Measurements from ENCODE around the gene GTPBP8.

GTPBP8 gene

GRCh38 chr3:112990672-112991602, at the start of gene GTPBP8:
TSS of gene GTPBP8 (plus strand) at chr3:112990984. CDS start at chr3:112991000, 16 bp downstream.
- Histone ChIP-seq H3K4me3 (ENCODE audit: low read depth in 1 of 2, low read length in 2 of 2) (peak within 1 kb of the TSS; percentile 93 to 96), H3K9ac (ENCODE audit: low read depth in 1 of 2, low read length in 2 of 2) (peak within 1 kb of the TSS; percentile 84 to 96), H3K27me3 (ENCODE audit: control insufficient read depth in 1 of 2, insufficient read depth in 2 of 2, low read length in 2 of 2) (no peaks in the 10 kb centered on the region), H3K27ac (ENCODE audit: low read depth, low read length) (peak within 1 kb of the TSS; percentile 98), H3K4me1 (ENCODE audit: control insufficient read depth in 1 of 2, insufficient read depth in 2 of 2, low read length in 2 of 2) (peaks cover 10 to 15% of the 10 kb centered on the region in 2 donors), H3K9me3 (ENCODE audit: control insufficient read depth in 1 of 2, low read length in 2 of 2) (no peaks in the 10 kb centered on the region), H3K36me3 (ENCODE audit: control insufficient read depth in 1 of 2, insufficient read depth in 2 of 2, low read length in 2 of 2) (no peaks in the 10 kb centered on the region)

DNA sequence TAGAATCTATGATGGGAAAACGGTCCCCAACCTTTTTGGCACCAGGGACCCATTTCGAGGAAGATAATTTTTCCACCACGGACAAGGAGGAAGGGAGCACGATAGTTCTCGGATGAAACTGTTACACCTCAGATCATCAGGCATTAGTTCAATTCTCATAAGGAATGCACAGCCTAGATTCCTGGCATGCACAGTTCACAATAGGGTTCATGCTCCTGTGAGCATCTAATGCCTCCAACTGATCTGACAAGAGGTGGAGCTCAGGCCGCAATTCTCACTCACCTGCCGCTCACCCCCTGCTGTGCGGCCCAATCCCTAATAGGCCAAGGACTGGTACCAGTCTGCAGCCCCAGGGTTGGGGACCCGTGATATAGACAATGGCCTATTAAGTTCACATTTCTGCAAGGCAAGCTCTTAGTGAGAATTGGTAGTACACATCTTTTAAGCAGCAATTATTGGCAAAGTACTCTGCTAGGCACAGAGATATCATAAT, 42.4 kb upstream of the GTPBP8 start:
- Histone ChIP-seq H3K4me1 (ENCODE audit: control insufficient read depth in 1 of 2, insufficient read depth in 2 of 2, low read length in 2 of 2) (no peaks in the 10 kb centered on the region), H3K4me3 (ENCODE audit: low read depth in 1 of 2, low read length in 2 of 2) (no peak overlapping the region), H3K9me3 (ENCODE audit: control insufficient read depth in 1 of 2, low read length in 2 of 2) (peaks cover 0 to 4% of the 10 kb centered on the region in 2 donors), H3K36me3 (ENCODE audit: control insufficient read depth in 1 of 2, insufficient read depth in 2 of 2, low read length in 2 of 2) (no peaks in the 10 kb centered on the region), H3K27ac (ENCODE audit: low read depth, low read length) (no peak overlapping the region), H3K9ac (ENCODE audit: low read depth in 1 of 2, low read length in 2 of 2) (no peak overlapping the region), H3K27me3 (ENCODE audit: control insufficient read depth in 1 of 2, insufficient read depth in 2 of 2, low read length in 2 of 2) (no peaks in the 10 kb centered on the region)

DNA sequence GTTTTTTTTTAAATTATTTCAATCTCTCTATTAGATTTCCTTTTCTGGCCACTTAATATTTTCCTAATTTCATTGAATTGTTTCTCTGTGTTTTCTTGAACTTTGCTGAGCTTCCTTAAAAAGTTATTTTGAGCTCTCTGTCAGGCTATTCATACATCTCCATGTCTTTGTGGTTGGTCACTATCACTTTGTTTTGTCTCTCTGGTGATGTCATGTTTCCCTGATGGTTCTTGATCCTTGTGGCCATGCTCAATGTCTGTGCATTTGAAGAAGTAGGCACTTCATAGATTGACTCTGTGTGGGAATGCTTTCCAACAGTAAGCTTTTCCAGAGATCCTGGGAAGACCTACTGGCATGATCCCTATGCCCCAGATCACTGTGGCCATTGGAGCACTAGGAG, 34.4 kb upstream of the GTPBP8 start:
- Histone ChIP-seq H3K27me3 (ENCODE audit: control insufficient read depth in 1 of 2, insufficient read depth in 2 of 2, low read length in 2 of 2) (no peaks in the 10 kb centered on the region), H3K9ac (ENCODE audit: low read depth in 1 of 2, low read length in 2 of 2) (no peak overlapping the region), H3K9me3 (ENCODE audit: control insufficient read depth in 1 of 2, low read length in 2 of 2) (no peaks in the 10 kb centered on the region), H3K4me3 (ENCODE audit: low read depth in 1 of 2, low read length in 2 of 2) (no peak overlapping the region), H3K36me3 (ENCODE audit: control insufficient read depth in 1 of 2, insufficient read depth in 2 of 2, low read length in 2 of 2) (no peaks in the 10 kb centered on the region), H3K27ac (ENCODE audit: low read depth, low read length) (no peak overlapping the region), H3K4me1 (ENCODE audit: control insufficient read depth in 1 of 2, insufficient read depth in 2 of 2, low read length in 2 of 2) (no peaks in the 10 kb centered on the region)

DNA sequence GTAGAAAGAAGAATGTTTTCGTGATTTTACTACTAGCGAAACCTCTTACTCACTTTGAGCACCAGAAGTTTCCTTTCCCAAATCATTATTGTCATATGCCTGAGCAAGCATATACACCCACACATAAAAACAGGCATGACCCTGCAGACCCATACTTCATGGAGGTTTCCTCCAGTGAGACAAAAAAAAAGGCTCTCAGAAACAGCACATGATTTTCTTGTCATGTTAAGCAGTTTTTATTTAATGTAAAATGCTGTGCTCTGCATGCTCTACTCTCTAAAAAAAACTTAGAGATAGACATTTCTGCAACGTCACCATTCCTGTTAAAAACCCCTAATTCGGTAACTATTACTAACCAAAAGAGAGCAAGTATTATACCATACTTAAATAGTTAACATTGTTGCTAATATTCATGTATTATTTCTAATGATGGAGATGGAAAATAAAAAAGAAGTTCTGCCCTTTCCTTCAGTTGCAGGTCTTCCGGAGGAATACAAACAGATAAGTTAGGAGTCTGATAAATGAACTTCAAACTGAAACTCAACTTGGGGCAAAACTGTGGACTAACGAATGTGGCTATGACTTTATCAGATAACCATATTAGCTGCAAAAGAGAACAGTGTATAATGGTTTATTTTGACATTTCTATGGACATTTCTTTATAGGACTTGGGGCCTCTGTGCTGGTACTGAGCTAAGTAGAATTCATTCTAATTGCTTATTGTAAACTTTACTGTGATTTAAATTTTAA, 31.8 kb upstream of the GTPBP8 start:
- H3K4me3 ChIP-seq (ENCODE audit: low read depth in 1 of 2, low read length in 2 of 2), result peak overlapping the region; percentile 23 to 46
- peaks cover 0 to 2% of the 10 kb centered on the region in 2 donors for H3K9me3 ChIP-seq (ENCODE audit: control insufficient read depth in 1 of 2, low read length in 2 of 2)
- no peak overlapping the region for H3K27ac ChIP-seq (ENCODE audit: low read depth, low read length)
- H3K4me1 ChIP-seq (ENCODE audit: control insufficient read depth in 1 of 2, insufficient read depth in 2 of 2, low read length in 2 of 2), result no peaks in the 10 kb centered on the region
- no peaks in the 10 kb centered on the region for H3K27me3 ChIP-seq (ENCODE audit: control insufficient read depth in 1 of 2, insufficient read depth in 2 of 2, low read length in 2 of 2)
- no peak overlapping the region for H3K9ac ChIP-seq (ENCODE audit: low read depth in 1 of 2, low read length in 2 of 2)
- no peaks in the 10 kb centered on the region for H3K36me3 ChIP-seq (ENCODE audit: control insufficient read depth in 1 of 2, insufficient read depth in 2 of 2, low read length in 2 of 2)

DNA sequence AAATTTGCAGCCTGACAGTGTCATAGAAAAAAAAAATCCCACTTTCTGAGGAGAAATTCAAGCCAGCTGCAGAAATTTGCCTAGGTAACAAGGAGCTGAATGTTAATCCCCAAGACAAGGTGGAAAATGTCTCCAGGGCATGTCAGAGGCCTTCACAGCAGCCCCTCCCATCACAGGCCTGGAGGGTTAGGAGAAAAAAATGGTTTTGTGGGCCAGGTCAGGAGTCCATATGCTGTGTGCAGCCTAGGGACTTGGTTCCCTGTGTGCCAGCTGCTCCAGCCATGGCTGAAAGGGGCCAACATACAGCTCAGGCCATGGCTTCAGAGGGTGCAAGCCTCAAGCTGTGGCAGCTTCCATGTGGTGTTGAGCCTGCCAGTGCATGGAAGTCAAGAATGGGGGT, 27.1 kb upstream of the GTPBP8 start:
- H3K9ac ChIP-seq (ENCODE audit: low read depth in 1 of 2, low read length in 2 of 2), result no peak overlapping the region
- no peak overlapping the region for H3K27ac ChIP-seq (ENCODE audit: low read depth, low read length)
- no peaks in the 10 kb centered on the region for H3K4me1 ChIP-seq (ENCODE audit: control insufficient read depth in 1 of 2, insufficient read depth in 2 of 2, low read length in 2 of 2)
- no peaks in the 10 kb centered on the region for H3K36me3 ChIP-seq (ENCODE audit: control insufficient read depth in 1 of 2, insufficient read depth in 2 of 2, low read length in 2 of 2)
- peaks cover 0 to 2% of the 10 kb centered on the region in 2 donors for H3K9me3 ChIP-seq (ENCODE audit: control insufficient read depth in 1 of 2, low read length in 2 of 2)
- no peaks in the 10 kb centered on the region for H3K27me3 ChIP-seq (ENCODE audit: control insufficient read depth in 1 of 2, insufficient read depth in 2 of 2, low read length in 2 of 2)
- H3K4me3 ChIP-seq (ENCODE audit: low read depth in 1 of 2, low read length in 2 of 2), result no peak overlapping the region

- no peak overlapping the region for H3K9ac ChIP-seq (ENCODE audit: low read depth in 1 of 2, low read length in 2 of 2)
- peaks cover 0 to 2% of the 10 kb centered on the region in 2 donors for H3K9me3 ChIP-seq (ENCODE audit: control insufficient read depth in 1 of 2, low read length in 2 of 2)
- no peaks in the 10 kb centered on the region for H3K27me3 ChIP-seq (ENCODE audit: control insufficient read depth in 1 of 2, insufficient read depth in 2 of 2, low read length in 2 of 2)
- H3K4me3 ChIP-seq (ENCODE audit: low read depth in 1 of 2, low read length in 2 of 2), result no peak overlapping the region
- no peak overlapping the region for H3K27ac ChIP-seq (ENCODE audit: low read depth, low read length)
- H3K36me3 ChIP-seq (ENCODE audit: control insufficient read depth in 1 of 2, insufficient read depth in 2 of 2, low read length in 2 of 2), result no peaks in the 10 kb centered on the region
- no peaks in the 10 kb centered on the region for H3K4me1 ChIP-seq (ENCODE audit: control insufficient read depth in 1 of 2, insufficient read depth in 2 of 2, low read length in 2 of 2)
Measured at GRCh38 chr3:112965656-112966055, 25.1 kb upstream of the GTPBP8 start.

DNA sequence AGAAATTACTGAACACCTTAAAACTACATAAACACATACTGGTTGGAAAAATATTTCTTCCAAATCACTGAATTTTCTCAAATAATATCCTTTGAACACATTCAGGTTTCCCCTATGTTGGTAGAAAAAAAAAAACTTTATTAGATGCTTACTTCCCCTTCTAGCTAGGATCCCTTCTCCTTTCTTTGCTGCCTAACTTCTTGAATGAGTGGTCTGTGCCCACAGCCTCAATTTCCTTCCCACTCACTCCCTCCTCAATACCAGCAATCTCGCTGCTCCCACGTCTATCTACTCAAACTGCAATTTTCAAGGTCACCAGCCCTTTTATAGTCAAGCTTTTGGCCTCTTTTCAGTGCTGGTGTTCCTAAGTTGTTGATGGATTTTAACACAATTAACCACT, 24.2 kb upstream of the GTPBP8 start:
- Histone ChIP-seq H3K27ac (ENCODE audit: low read depth, low read length) (no peak overlapping the region), H3K4me1 (ENCODE audit: control insufficient read depth in 1 of 2, insufficient read depth in 2 of 2, low read length in 2 of 2) (no peaks in the 10 kb centered on the region), H3K4me3 (ENCODE audit: low read depth in 1 of 2, low read length in 2 of 2) (no peak overlapping the region), H3K27me3 (ENCODE audit: control insufficient read depth in 1 of 2, insufficient read depth in 2 of 2, low read length in 2 of 2) (no peaks in the 10 kb centered on the region), H3K9ac (ENCODE audit: low read depth in 1 of 2, low read length in 2 of 2) (no peak overlapping the region), H3K36me3 (ENCODE audit: control insufficient read depth in 1 of 2, insufficient read depth in 2 of 2, low read length in 2 of 2) (no peaks in the 10 kb centered on the region), H3K9me3 (ENCODE audit: control insufficient read depth in 1 of 2, low read length in 2 of 2) (peaks cover 0 to 2% of the 10 kb centered on the region in 2 donors)

DNA sequence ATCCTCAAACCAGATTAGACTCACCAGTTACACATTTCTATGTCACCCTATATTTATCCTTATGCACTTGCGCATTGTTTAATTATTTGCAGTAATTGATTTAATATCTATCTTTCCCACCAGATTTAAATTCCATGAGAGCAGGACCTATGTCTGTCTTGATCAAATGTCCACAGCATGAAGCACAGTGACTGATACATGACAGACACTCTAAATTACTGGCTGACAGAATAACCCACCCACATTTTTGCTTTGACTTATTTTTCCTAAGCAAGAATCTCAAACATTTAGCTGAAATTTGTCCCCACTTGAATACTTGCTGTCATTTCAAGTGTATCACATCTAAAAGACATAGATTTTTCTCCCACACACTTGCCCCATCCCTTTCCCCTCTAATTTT, 23.4 kb upstream of the GTPBP8 start:
- Histone ChIP-seq H3K4me3 (ENCODE audit: low read depth in 1 of 2, low read length in 2 of 2) (no peak overlapping the region), H3K4me1 (ENCODE audit: control insufficient read depth in 1 of 2, insufficient read depth in 2 of 2, low read length in 2 of 2) (no peaks in the 10 kb centered on the region), H3K9me3 (ENCODE audit: control insufficient read depth in 1 of 2, low read length in 2 of 2) (peaks cover 0 to 2% of the 10 kb centered on the region in 2 donors), H3K27ac (ENCODE audit: low read depth, low read length) (no peak overlapping the region), H3K27me3 (ENCODE audit: control insufficient read depth in 1 of 2, insufficient read depth in 2 of 2, low read length in 2 of 2) (no peaks in the 10 kb centered on the region), H3K36me3 (ENCODE audit: control insufficient read depth in 1 of 2, insufficient read depth in 2 of 2, low read length in 2 of 2) (no peaks in the 10 kb centered on the region), H3K9ac (ENCODE audit: low read depth in 1 of 2, low read length in 2 of 2) (no peak overlapping the region)

- Histone ChIP-seq H3K4me3 (ENCODE audit: low read depth in 1 of 2, low read length in 2 of 2) (no peak overlapping the region), H3K27ac (ENCODE audit: low read depth, low read length) (no peak overlapping the region), H3K4me1 (ENCODE audit: control insufficient read depth in 1 of 2, insufficient read depth in 2 of 2, low read length in 2 of 2) (no peaks in the 10 kb centered on the region)
Measured at GRCh38 chr3:112967828-112968227, 23.0 kb upstream of the GTPBP8 start.

GRCh38 chr3:112972158-112972557, 18.6 kb upstream of the GTPBP8 start:
- peak overlapping the region; percentile 1 to 7 for H3K4me3 ChIP-seq (ENCODE audit: low read depth in 1 of 2, low read length in 2 of 2)
- no peaks in the 10 kb centered on the region for H3K36me3 ChIP-seq (ENCODE audit: control insufficient read depth in 1 of 2, insufficient read depth in 2 of 2, low read length in 2 of 2)
- no peak overlapping the region for H3K27ac ChIP-seq (ENCODE audit: low read depth, low read length)
- H3K9me3 ChIP-seq (ENCODE audit: control insufficient read depth in 1 of 2, low read length in 2 of 2), result no peaks in the 10 kb centered on the region
- no peaks in the 10 kb centered on the region for H3K4me1 ChIP-seq (ENCODE audit: control insufficient read depth in 1 of 2, insufficient read depth in 2 of 2, low read length in 2 of 2)
- no peak overlapping the region for H3K9ac ChIP-seq (ENCODE audit: low read depth in 1 of 2, low read length in 2 of 2)
- no peaks in the 10 kb centered on the region for H3K27me3 ChIP-seq (ENCODE audit: control insufficient read depth in 1 of 2, insufficient read depth in 2 of 2, low read length in 2 of 2)

More at GRCh38 chr3:112967828-112968227, 23.0 kb upstream of the GTPBP8 start:
- Histone ChIP-seq H3K9me3 (ENCODE audit: control insufficient read depth in 1 of 2, low read length in 2 of 2) (peaks cover 0 to 2% of the 10 kb centered on the region in 2 donors), H3K36me3 (ENCODE audit: control insufficient read depth in 1 of 2, insufficient read depth in 2 of 2, low read length in 2 of 2) (no peaks in the 10 kb centered on the region), H3K27me3 (ENCODE audit: control insufficient read depth in 1 of 2, insufficient read depth in 2 of 2, low read length in 2 of 2) (no peaks in the 10 kb centered on the region), H3K9ac (ENCODE audit: low read depth in 1 of 2, low read length in 2 of 2) (no peak overlapping the region)

Measured in duodenal mucosa (tissue), 2 donors.